NCI-H2029 treated with DMSO at 0.1 percent for 48 hours (cell line): ENCODE results near the gene CAP2.
"Not testable (repeated sequence)": the region's sequence is repeated elsewhere in the genome, so short reads cannot be mapped to it uniquely, and the experiment has no call there.

Experiments used
- DNase-seq: peaks from one replicate; lab custom pipeline; 2025; lab: John Stamatoyannopoulos, UW

CAP2 gene

GRCh38 chr6:17396256-17396655 is 2.9 kb downstream of the CAP2 start:
- no peak for DNase-seq

GRCh38 chr6:17397764-17398194 is 4.4 kb downstream of the CAP2 start:
- no peak for DNase-seq

- DNase-seq = not testable (repeated sequence)
These were observed 12.0 kb downstream of the CAP2 start for GRCh38 chr6:17405181-17405943.

GRCh38 chr6:17405944-17406245 is 12.5 kb downstream of the CAP2 start:
- no peak for DNase-seq

- DNase-seq = no peak
These were observed 14.7 kb downstream of the CAP2 start for GRCh38 chr6:17408081-17408480.

- DNase-seq = no peak
These were observed 16.9 kb downstream of the CAP2 start for GRCh38 chr6:17410281-17410680.

- no peak for DNase-seq
These were observed 19.9 kb downstream of the CAP2 start for GRCh38 chr6:17413313-17413750.

- not testable (repeated sequence) for DNase-seq
These were observed 21.0 kb downstream of the CAP2 start for GRCh38 chr6:17414395-17414794.

- no peak for DNase-seq
These were observed 21.9 kb downstream of the CAP2 start for GRCh38 chr6:17415321-17415720.

GRCh38 chr6:17416806-17417205 is 23.4 kb downstream of the CAP2 start:
- no peak for DNase-seq

- DNase-seq = no peak
These were observed 24.4 kb downstream of the CAP2 start for GRCh38 chr6:17417817-17418216.

- no peak for DNase-seq
These were observed 25.1 kb downstream of the CAP2 start for GRCh38 chr6:17418281-17419188.

GRCh38 chr6:17419189-17419575 is 25.8 kb downstream of the CAP2 start:
- no peak for DNase-seq

- DNase-seq = no peak
These were observed 27.0 kb downstream of the CAP2 start for GRCh38 chr6:17420368-17420767.

GRCh38 chr6:17421406-17421805 is 28.0 kb downstream of the CAP2 start:
- no peak for DNase-seq

GRCh38 chr6:17423026-17423425 is 29.6 kb downstream of the CAP2 start:
- DNase-seq = no peak

GRCh38 chr6:17427062-17427461 is 33.7 kb downstream of the CAP2 start:
- no peak for DNase-seq

GRCh38 chr6:17427617-17428016 is 34.2 kb downstream of the CAP2 start:
- no peak for DNase-seq

GRCh38 chr6:17428595-17429120 is 35.3 kb downstream of the CAP2 start:
- not testable (repeated sequence) for DNase-seq

GRCh38 chr6:17429383-17430061 is 36.1 kb downstream of the CAP2 start:
- DNase-seq = no peak

GRCh38 chr6:17431581-17431980 is 38.2 kb downstream of the CAP2 start:
- no peak for DNase-seq

- no peak for DNase-seq
These were observed 39.0 kb downstream of the CAP2 start for GRCh38 chr6:17432356-17432755.
